Measurements from ENCODE around the gene RARB.

Gene RARB

DNA sequence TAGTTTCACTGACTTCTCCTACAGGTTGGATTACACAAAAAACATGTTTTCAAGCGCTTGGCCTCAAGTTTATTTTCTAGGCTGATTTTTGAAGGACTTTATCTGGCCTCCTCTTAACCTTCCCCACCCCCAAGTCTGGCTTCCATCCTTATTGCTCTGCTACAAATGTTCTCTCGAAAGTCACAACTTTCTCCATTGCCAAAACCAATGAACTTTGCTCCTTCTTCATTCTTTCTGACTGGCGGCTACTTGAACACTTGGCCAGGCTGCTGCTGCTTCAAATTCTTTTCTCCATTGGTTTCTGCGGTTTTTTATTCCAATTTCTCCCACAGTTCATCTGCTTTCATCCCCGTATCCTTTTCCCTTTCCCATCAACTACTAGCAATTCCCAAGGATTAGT lies 130.1 kb downstream of the RARB start:
- ChIA-PET POLR2A (no interaction called here), CTCF (no interaction called here)
- TF ChIP-seq, protein P1, sequence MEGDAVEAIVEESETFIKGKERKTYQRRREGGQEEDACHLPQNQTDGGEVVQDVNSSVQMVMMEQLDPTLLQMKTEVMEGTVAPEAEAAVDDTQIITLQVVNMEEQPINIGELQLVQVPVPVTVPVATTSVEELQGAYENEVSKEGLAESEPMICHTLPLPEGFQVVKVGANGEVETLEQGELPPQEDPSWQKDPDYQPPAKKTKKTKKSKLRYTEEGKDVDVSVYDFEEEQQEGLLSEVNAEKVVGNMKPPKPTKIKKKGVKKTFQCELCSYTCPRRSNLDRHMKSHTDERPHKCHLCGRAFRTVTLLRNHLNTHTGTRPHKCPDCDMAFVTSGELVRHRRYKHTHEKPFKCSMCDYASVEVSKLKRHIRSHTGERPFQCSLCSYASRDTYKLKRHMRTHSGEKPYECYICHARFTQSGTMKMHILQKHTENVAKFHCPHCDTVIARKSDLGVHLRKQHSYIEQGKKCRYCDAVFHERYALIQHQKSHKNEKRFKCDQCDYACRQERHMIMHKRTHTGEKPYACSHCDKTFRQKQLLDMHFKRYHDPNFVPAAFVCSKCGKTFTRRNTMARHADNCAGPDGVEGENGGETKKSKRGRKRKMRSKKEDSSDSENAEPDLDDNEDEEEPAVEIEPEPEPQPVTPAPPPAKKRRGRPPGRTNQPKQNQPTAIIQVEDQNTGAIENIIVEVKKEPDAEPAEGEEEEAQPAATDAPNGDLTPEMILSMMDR (IDR thresholded peaks at IDR 0.05; ENCODE audit: control extremely low read depth, extremely low read depth, low read depth, missing control alignments): no peak
- no peak for DNase-seq (ENCODE audit: extremely low spot score)

DNA sequence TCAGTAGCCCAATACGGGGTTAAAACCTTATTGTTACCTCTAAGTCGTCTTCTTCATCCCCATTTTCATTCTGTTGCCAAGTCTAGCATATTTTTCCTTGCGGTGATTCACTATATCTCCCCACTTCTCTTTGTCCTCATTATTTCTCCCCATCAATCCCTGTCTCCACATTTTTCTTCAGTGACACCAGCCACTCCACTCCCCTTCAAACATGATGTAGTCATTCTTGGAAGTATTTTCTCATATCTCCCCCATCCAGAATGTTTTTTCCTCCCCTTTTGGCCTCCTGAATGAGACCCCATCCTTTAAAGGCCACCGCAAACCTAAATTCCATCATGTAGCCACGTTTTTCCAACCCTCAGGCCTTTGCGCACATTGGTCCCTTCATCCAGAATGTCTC lies 130.7 kb downstream of the RARB start:
- ChIA-PET POLR2A (no interaction called here), CTCF (no interaction called here)
- TF ChIP-seq, protein P1 (IDR thresholded peaks at IDR 0.05; ENCODE audit: control extremely low read depth, extremely low read depth, low read depth, missing control alignments): no peak
- DNase-seq (ENCODE audit: extremely low spot score): no peak

DNA sequence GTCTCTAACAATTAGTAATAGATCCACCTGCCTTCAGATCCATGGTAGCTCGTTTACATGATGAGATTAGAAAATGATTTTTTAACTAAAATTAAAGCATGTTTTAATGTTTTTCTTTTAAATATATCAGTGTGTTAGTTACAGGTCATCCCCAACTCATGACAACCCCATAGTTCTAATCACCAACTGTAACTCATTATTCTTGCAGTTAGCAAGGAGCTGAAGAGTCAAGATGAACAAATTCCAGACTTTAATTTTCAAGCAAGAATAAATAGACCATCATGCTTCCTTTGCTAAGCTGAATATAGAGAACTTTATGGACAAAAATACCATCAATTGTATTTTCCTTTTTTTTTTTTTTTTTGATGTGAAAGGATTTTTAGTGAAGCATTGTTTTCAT lies 135.5 kb downstream of the RARB start:
- TF ChIP-seq, protein P1 (IDR thresholded peaks at IDR 0.05; ENCODE audit: control extremely low read depth, extremely low read depth, low read depth, missing control alignments): no peak
- CTCF ChIA-PET: interaction anchor here (1.8 kb wide), 1 partner anchor 10 kb away, joined by 7 read pairs; no protein-coding TSS in a partner anchor
- no peak for DNase-seq (ENCODE audit: extremely low spot score)
- POLR2A ChIA-PET: no interaction called here

DNA sequence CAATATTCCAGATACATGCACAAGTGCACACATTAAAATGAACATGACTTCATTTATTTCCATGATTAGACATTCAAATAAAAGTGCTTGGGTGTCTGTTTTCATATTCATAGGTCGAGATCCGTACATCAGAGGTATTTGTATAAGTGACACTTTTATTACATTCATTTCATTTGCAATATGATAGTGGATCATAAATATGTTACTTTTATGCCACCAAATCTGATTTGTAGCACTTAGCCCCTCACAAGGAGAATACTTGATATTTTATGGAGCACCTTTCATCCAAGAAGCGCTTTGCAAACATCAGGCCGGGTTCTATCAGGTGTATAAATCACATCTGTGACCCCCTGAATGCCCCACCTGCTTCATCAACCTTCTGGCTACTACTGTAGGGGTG lies 136.0 kb downstream of the RARB start:
- TF ChIP-seq, protein P1 (IDR thresholded peaks at IDR 0.05; ENCODE audit: control extremely low read depth, extremely low read depth, low read depth, missing control alignments): no peak
- ChIA-PET POLR2A (no interaction called here), CTCF (interaction anchor here (1.8 kb wide), 1 partner anchor 9 kb away, joined by 7 read pairs; no protein-coding TSS in a partner anchor)

DNA sequence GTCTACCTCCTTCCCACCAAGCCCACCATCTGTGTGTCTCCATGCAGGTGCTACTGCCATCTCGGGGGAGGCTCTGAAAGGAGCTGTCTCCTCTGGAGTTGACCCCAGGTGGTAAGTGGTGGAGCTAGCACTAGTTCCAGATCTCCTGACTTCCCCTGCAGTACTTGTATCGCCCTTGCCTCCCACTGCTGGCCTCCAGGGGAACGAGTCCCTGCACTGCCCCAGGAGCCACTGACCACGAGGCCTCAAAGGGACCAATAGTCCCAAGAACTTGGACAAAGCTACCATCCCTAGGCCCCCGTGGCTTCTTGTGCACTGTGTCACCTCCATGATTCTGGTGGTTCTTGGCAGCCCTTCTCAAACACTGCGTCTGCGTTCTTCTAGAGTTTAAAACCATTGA lies 137.7 kb downstream of the RARB start:
- TF ChIP-seq, protein P1 (IDR thresholded peaks at IDR 0.05; ENCODE audit: control extremely low read depth, extremely low read depth, low read depth, missing control alignments): no peak
- CTCF ChIA-PET: interaction anchor here (1.0 kb wide), 1 partner anchor 14 kb away, joined by 3 read pairs; no protein-coding TSS in a partner anchor
- no peak for DNase-seq (ENCODE audit: extremely low spot score)
- POLR2A ChIA-PET: interaction anchor here (0.5 kb wide), 1 partner anchor 752 kb away, joined by 3 read pairs; no protein-coding TSS in a partner anchor

More for the DNA sequence above, 136.0 kb downstream of the RARB start:
- DNase-seq (ENCODE audit: extremely low spot score): no peak

DNA sequence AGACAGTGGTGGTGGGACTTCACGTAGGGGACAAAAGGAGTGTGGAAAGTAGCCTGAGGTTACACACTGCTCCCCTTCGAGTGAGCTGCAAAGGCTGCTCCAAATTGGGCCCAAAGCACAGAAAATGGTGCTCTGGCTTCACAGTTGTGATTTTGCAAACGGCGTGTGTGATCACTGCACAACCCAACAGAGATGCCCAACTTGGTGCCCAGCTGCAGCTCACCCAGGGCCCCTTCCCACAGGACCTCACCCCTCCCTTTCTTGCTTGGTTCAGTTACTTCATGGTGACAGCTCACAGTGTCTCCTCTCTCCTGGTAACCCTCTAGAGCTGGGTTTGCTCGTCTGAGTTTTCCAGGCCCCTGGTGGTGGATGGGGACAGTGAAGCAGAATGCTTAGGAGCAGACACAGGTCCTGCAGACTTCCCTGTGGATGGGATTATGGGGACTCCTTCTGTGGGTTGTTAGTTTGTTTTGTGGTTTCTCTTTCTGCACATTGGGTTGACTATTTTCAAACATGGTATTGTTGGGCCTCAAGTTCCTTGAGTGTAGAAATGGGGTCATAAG lies 138.4 kb downstream of the RARB start:
- DNase-seq (ENCODE audit: extremely low spot score): no peak
- POLR2A ChIA-PET: interaction anchor here (0.5 kb wide), 1 partner anchor 753 kb away, joined by 3 read pairs; no protein-coding TSS in a partner anchor
- CTCF ChIA-PET: interaction anchor here (1.0 kb wide), 1 partner anchor 14 kb away, joined by 3 read pairs; no protein-coding TSS in a partner anchor
- TF ChIP-seq, protein P1 (IDR thresholded peaks at IDR 0.05; ENCODE audit: control extremely low read depth, extremely low read depth, low read depth, missing control alignments): no peak

Data from GM10248 (cell line).